Measurements from ENCODE around the gene TTLL12.

The TTLL12 gene

GRCh38 chr22:43200555-43200954, 13.6 kb upstream of the TTLL12 start:
- no peak for DNase-seq (ENCODE audit: extremely low read depth in 1 of 2, low read depth in 1 of 2)

GRCh38 chr22:43200031-43200430, 13.1 kb upstream of the TTLL12 start:
- DNase-seq (ENCODE audit: extremely low read depth in 1 of 2, low read depth in 1 of 2) = no peak

GRCh38 chr22:43199541-43199940, 12.6 kb upstream of the TTLL12 start:
- no peak for DNase-seq (ENCODE audit: extremely low read depth in 1 of 2, low read depth in 1 of 2)

- no peak for DNase-seq (ENCODE audit: extremely low read depth in 1 of 2, low read depth in 1 of 2)
Observed at GRCh38 chr22:43198936-43199335, 12.0 kb upstream of the TTLL12 start.

GRCh38 chr22:43198126-43198525, 11.2 kb upstream of the TTLL12 start:
- DNase-seq (ENCODE audit: extremely low read depth in 1 of 2, low read depth in 1 of 2) = no peak

- no peak for DNase-seq (ENCODE audit: extremely low read depth in 1 of 2, low read depth in 1 of 2)
Observed at GRCh38 chr22:43197271-43197941, 10.5 kb upstream of the TTLL12 start.

- DNase-seq (ENCODE audit: extremely low read depth in 1 of 2, low read depth in 1 of 2) = no peak
Observed at GRCh38 chr22:43191831-43192230, 4.9 kb upstream of the TTLL12 start.

- DNase-seq (ENCODE audit: extremely low read depth in 1 of 2, low read depth in 1 of 2) = no peak
Observed at GRCh38 chr22:43188829-43189545, 2.1 kb upstream of the TTLL12 start.

GRCh38 chr22:43187171-43188099, 501 bp upstream of the TTLL12 start:
- DNase-seq (ENCODE audit: extremely low read depth in 1 of 2, low read depth in 1 of 2) = peak; percentile 94 to 95

- DNase-seq (ENCODE audit: extremely low read depth in 1 of 2, low read depth in 1 of 2) = no peak
Observed at GRCh38 chr22:43185860-43186261, 1.1 kb downstream of the TTLL12 start.

- no peak for DNase-seq (ENCODE audit: extremely low read depth in 1 of 2, low read depth in 1 of 2)
Observed at GRCh38 chr22:43183496-43184277, 3.2 kb downstream of the TTLL12 start.

- DNase-seq (ENCODE audit: extremely low read depth in 1 of 2, low read depth in 1 of 2) = no peak
Observed at GRCh38 chr22:43182726-43183125, 4.2 kb downstream of the TTLL12 start.

- DNase-seq (ENCODE audit: extremely low read depth in 1 of 2, low read depth in 1 of 2) = no peak
Observed at GRCh38 chr22:43182118-43182517, 4.8 kb downstream of the TTLL12 start.

- no peak for DNase-seq (ENCODE audit: extremely low read depth in 1 of 2, low read depth in 1 of 2)
Observed at GRCh38 chr22:43181321-43182076, 5.4 kb downstream of the TTLL12 start.

- no peak for DNase-seq (ENCODE audit: extremely low read depth in 1 of 2, low read depth in 1 of 2)
Observed at GRCh38 chr22:43180670-43181069, 6.3 kb downstream of the TTLL12 start.

GRCh38 chr22:43179911-43180195, 7.1 kb downstream of the TTLL12 start:
- DNase-seq (ENCODE audit: extremely low read depth in 1 of 2, low read depth in 1 of 2) = no peak

GRCh38 chr22:43179146-43179910, 7.6 kb downstream of the TTLL12 start:
- DNase-seq (ENCODE audit: extremely low read depth in 1 of 2, low read depth in 1 of 2) = no peak

GRCh38 chr22:43177479-43177878, 9.5 kb downstream of the TTLL12 start:
- no peak for DNase-seq (ENCODE audit: extremely low read depth in 1 of 2, low read depth in 1 of 2)

- no peak for DNase-seq (ENCODE audit: extremely low read depth in 1 of 2, low read depth in 1 of 2)
Observed at GRCh38 chr22:43176090-43176489, 10.8 kb downstream of the TTLL12 start.
